DMS79 (cell line): ENCODE results near the gene ZNF688.

Source experiments
- DNase-seq: peaks from one replicate; lab custom pipeline; 2025; lab: John Stamatoyannopoulos, UW

ZNF688 gene

DNA sequence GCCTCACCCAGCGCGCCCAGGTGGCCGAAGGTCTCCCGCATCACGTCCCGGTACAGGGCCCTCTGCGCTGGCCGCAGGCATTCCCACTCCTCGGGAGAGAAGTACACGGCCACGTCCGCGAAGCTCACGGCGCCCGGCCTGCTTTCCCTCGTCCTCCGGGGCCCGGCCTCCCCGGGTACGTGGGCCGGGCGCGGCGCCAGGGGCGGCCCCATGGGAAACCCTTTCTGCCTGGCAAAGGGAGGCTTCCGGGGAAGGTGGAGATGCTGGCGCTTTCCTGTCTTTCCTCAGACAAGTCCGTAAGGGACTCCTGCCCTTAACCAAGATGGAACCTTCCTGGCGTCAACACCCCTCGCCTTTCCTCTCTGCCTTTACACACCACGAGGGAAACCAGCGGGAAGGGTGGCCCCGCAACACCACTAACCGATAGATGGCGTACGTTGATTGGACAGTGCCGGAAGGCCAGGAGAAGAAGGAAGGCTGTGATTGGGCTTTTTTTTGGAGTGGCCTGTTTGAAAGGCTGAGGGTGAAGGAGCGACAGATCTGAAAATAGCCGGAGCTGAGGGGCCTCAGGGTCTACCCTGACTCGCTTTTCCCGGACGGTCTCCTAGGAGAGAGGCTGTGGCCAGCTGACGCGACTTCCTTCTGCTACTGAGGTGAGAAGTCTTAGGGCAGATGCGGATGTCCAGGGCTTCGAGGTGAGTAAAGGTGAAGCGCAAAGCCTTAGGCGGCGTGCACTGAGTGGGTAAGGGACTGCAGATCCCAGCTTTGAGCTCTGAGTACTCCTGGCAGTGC is 14.1 kb upstream of the ZNF688 start, which contains the start of gene ZNF785:
Gene ZNF785 (minus strand): TSS at position 298 of the 792 bp plus-strand sequence. CDS start 86 bp downstream, at position 212.
- DNase-seq: peak; percentile 99

DNA sequence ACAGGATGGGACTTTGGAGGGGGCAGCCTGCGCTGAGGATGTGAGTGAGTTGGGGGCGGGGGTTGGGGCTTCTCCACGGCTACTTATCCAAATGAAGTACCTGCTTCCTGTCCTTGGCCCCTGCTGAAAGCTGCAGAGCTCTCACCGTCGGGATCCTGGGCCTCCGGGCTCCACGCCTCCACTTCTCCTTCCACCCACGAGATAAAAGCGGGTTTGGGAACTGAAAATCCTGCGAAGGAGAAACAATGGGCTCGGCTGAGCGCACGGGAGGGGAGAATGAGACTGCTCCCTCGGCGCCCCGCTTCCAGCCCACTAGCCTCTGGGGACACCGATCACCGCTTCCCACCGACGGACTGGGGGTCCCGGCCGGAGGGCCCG is 13.5 kb upstream of the ZNF688 start:
- DNase-seq: peak; percentile 46

DNA sequence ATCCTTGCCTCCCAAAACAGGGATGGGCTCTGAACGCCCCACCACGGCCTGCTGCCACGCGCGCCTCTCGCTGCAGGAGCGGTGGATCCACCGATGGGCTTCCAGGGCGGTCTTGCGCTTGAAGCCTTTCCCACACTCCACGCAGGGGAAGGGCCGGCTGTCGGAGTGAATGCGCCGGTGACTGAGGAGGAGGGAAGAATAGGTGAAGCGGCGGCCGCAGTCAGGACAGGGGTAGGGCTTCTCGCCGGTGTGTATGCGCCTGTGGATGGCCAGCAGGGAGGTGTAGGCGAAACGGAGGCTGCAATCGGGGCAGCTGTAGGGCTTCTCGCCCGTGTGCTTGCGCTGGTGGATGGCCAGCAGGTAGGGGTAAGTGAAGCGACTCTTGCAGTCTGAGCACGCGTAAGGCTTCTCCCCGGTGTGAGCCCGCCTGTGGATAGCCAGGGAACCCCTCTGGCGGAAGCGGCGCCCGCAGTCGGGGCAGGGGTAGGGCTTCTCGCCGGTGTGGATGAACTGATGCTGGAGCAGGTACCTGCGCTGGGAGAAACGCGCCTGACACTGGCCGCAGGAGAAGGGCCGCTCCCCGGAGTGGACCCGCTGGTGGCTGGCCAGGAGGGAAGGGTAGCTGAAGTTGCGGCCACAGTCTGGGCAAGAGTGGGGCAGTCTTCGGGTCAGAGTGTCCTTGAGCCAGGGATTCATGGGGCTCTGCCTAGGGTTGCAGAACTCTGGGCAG is 11.3 kb upstream of the ZNF688 start:
- DNase-seq: no peak

DNA sequence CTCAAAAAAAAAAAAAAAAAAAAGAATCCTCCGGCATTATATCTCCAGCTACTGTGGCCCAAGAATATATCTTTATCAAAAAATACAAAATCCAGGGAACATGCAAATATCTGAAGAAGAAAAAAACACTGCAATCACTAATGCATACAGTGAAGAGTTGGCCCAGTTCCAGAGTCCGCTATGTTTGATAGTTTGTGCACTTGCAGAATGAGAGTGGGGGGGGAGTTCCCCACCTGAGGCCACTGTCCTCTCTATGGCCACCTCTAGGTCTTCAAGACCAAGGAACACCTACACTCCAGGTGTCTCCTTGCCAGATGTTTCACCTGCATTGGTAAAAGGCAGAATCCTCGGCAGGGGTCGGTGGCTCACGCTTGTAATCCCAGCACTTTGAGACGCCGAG is 9.9 kb upstream of the ZNF688 start:
- no peak for DNase-seq

DNA sequence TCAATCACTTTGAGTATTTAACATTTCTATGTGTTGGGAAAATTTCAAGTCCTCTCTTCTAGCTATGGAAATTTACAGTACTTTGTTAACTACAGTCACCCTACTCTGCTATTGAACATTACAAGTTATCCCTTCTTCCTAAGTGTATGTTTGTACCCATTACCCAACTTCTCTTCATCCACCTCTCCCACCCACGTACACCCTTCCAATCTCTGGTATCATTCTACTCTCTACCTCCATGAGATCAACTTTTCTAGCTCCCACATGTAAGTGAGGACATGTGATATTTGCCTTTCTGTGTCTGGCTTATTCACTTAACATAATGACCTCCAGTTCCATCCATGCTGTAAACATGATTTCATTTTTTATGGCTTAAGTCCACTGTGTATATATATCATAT is 3.2 kb upstream of the ZNF688 start:
- no peak for DNase-seq

DNA sequence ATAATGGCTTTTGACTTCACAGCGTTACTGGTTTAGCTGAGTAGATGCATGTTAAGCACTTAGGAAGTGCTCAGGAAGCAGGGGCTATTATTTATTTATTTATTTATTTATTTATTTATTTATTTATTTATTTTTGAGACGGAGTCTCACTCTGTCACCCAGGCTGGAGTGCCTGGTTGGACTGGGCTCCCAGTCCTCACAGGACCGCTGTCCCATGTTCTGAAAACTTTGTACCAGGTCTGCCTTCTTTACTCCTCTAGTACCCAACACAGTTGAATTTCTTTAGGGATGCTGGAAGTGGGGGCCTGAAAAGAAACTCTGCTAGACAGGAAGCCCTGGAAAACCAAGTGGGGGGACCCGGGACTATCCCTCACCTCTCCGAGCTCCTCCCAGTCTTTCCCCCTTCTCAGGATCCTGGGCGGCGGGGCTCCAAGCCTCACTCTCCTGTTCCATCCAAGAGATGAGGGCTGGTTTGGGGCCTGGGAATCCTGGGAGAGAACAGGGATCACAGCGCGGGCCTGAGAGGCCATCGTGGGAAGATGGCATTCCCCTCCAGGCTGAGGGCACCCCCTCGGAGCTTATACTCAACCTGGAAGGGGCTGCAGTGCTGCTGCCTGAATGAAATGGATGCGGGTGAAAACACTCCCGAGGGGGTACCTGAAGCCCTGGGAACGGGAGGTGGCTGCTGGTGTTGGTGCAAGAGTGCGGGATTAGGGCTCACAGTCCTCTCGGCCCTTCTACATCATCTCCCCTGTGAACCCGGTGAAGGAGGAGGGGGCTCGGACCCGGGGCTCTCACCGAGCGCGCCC is 674 bp downstream of the ZNF688 start:
- DNase-seq: no peak

DNA sequence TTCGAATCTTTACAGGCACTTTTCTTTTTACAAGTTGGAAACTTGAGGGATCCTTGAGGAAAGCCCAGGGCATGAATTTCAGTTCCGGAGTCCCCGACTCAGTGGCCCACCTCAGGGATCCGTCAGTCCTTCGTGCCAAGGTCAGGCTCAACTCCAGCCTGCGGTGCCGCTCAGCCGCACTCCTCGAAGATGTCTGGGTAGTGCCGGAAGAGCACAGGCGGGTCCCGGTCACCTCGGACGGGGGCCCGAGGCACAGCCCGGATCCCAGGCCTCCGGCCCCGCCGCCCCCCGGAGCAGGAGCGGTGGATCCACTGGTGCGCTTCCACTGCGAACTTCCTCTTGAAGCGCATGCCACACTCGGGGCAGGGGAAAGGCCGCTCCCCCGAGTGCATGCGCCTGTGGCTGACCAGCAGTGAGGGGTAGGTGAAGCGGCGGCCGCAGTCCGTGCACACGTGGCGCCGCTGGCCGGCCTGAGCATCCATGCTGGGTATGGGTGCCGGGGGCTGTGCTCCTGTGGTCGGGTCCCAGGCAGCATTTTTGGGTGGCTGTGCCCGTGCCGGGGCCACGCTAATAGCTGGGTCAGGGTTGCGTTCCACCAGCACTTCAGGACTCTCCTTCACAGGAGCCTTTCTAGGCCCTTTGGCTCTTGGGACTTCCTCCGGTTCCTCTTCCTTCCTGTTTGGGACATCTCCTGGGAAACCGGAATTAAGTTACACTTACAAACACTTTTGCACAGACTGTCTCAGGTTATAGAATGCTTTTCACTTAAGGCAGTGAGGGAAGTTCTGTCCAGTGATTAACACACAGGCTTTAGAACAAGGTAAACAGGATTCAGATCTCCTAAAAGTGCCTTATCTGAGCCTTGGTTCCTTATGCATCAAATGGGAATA is 1.5 kb downstream of the ZNF688 start:
- no peak for DNase-seq

DNA sequence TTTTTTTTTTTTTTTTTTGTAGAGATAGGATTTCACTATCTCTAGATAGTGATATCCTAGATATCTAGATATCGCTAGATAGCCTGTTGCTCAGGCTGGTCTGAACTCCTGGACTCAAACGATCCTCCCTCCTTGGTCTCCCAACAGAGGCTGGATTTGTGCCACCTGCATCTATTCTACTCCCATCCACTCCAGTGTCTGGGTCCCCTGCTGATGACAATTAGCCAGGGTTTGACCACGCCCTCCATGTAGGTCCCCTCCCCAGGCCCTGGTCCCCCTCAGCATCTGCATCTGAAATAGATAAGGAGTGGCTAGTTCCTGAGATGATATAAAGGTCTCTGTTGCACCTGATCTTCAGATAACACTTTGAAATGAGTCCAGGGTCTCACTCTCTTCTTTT is 2.2 kb downstream of the ZNF688 start:
- DNase-seq: no peak

DNA sequence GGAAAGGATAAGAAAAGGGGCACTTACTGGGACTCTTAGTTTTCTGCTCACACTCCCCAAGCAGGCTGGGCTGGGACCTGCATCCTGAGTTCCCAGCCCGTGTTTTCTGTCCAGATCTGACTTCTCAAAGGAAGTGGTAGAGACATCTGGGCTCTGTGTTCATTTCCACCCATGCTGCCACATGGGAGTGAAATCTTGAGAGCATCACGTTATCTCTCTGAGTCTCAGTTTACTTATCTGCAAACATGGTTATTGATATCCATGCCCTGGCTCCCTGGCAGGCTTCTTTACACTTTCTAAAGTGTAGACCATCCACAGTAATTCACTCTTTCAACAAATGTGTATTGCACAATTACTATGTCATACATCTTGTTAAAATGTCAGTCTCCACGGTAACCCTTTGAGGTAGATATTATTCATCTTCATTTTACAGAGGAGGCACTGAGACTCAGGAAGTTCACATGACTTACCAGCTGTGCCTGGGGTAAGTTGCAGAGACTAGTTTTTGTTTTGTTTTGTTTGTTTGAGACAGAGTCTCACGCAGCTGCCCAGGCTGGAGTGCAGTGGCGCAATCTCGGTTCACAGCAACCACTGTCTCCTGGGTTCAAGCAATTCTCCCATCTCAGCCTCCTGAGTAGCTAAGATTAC is 3.4 kb downstream of the ZNF688 start:
- no peak for DNase-seq

DNA sequence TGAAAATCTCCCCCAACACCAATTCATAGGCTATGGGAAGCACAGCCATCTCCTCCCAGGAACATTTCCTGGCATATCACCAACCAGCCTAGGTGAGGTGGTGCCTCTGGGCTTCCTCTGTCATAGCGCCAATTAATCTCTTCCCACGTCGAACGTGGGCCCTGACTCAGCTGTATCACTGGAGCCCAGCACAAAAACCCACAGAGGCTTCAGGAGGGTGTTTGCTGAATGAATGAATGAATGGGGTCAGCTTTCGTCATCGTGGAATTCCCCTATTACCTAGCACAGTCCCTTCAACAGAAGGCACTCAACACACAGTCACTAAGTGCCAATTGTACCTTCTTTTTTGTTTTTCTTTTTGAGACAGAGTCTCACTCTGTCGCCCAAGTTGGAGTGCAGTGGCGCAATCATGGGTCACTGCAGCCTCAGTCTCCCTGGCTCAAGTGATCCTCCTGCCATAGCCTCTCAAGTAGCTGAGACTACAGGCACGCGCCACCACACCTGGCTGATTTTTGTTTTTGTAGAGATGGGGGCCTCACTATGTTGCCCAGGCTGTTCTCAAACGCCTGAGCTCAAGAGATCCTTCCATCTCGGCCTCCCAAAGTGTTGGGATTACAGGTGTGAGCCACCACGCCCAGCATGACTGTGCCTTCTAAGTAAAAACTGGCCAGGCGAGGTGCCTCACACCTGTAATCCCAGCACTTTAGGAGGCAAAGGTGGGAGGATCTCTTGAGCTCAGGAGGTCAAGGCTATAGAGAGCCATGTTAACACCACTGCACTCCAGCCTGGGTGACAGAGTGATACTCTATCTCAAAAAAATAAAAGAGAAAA is 4.1 kb downstream of the ZNF688 start:
- no peak for DNase-seq

DNA sequence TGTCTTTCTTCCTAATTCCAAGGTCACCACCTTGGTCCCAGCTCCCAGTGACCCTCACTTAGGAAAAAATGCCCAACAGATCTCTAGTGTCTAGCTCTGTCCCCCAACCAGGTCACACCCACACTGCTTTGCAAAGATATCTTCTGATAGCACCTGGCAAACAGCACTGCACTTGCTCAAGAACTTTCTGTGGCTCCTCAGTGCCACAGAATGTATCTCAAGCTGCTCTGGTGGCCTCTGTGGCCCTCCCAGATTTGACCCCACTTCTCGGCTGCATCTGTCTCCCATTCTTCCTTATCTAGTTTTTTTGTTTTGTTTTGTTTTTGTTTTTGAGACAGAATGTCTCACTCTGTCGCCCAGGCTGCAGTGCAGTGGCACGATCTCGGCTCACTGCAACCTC is 5.0 kb downstream of the ZNF688 start:
- DNase-seq: no peak

DNA sequence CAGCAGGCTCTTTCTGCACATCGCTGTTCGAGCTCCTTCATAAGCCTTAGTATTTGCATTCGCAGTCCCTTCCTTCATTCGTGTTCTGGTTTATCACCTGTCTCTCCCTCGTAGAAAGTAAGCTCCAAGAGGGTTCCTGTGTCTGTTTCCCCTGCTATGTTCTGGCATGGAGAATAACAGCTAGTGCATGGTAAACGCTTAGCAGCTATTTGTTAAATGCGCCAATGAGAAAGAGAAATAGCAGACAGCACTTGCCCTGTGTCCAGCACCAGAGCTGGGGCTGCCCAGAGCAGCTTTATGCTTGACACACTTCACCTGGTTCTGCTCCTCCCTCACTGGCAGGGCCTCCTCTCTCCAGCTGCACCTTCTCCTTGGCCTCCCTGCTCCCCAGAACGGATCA is 5.5 kb downstream of the ZNF688 start:
- no peak for DNase-seq

DNA sequence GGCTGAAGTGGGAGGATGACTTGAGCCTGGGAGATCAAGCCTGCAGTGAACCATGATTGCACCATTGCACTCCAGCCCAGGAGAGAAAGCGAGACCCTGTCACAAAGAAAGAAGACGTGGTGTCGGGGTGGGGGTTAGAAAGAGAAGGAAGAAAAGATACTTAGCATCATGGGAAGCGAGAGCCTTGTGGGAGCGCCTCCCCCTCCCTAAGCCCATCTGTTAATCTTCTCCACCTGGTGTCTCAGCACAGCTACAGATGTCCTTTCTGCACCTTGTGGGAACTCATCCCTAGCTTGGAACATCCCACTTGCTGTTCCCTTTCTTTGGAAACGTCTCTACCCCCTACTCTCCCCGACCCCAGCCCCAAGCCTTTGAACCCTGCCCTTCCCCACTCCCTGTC is 6.0 kb downstream of the ZNF688 start:
- no peak for DNase-seq

DNA sequence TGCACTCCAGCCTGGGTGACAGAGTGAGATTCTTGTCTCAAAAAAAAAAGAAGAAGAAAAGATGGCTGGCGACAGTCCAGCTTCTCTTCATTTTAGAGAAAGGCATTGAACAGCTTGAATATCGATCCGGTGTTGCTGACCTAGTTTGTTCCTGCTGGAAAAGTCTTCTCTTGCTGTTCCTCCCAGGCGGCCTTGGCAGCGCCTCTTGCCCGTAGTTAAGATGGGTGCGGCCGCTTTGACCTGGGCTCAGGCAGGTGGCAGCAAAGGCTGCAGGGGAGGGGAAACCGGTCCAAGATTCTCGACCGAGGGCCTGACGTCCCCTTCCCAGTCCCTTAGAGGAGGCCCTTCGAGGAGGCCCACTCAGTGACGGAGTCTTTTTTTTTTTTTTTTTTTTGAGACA is 9.5 kb downstream of the ZNF688 start:
- DNase-seq: no peak

DNA sequence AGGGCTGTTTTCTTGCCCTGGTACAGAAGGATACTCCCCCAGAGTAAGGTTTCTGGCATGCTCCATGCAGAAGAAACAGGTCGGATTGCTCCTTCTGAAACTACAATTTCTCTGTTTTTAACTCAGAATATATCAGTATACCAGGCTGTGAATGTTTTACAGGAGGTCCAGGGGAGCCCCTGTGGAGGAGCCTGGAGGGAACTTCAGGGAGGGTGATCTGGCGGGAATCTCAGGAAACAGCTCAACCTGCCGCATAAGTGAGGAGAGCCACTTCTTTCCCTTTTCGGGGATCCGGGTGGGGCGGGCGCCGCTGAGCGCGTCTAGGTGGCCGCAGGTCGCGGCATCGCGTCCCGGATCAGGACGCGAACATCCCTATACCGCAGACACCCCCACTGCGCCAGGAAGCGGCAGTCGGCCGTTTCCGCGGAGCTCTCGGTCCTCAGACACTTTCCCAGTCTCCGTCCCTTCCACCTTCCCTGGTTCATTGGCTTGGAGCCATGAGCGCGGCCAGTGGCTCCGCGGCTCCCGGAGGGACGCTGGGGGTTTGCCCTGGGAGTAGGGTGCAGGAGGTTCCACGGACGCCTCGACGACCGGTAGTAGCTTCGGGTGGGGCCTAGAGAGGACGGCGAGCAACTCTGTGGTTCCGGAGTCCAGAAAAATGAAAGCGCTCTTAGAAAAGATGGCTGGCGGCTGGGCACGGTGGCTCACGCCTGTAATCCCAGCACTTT is 10.3 kb downstream of the ZNF688 start:
- DNase-seq: no peak

DNA sequence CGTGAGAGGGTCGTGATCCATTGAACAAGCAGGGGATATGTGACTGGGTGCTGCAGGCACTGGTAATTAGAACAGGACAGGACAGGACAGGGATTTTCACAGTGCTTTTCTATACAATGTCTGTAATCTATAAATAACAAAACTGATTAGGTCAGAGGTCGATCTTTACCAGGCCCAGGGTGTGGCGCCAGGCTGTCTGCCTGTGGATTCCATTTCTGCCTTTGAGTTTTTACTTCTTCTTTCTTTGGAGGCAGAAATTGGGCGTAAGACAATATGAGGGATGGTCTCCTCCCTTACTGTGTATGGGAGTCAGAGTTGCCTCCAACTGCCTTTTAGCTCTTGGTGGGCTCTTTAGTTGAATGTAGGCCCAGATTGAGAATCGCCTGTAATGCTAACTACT is 11.8 kb downstream of the ZNF688 start:
- DNase-seq: no peak

DNA sequence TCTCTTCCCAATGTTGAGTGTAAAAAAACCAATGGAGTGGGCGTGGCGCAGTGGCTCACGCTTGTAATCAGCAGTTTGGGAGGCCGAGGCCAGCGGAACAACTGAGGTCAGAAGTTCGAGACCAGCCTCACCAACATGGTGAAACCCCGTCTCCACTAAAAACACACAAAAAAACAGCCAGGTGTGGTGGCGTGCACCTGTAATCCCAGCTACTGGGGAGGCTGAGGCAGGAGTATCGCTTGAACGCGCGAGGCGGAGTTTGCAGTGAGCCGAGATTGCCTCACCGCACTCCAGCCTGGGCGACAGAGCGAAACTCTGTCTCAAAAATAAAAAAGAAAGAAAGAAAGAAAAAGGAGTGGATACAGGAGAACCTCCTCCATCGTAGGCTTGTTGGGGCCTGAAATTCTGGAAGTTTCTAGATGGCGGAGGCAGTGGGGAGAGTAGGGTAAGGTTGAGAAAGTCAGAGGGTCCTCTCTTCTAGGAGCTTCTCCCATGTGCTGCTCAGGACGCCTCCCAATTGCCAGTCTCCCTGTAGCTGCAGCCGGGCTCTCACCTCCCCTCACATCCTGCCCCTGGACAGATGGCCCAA is 12.6 kb downstream of the ZNF688 start:
- DNase-seq: no peak

DNA sequence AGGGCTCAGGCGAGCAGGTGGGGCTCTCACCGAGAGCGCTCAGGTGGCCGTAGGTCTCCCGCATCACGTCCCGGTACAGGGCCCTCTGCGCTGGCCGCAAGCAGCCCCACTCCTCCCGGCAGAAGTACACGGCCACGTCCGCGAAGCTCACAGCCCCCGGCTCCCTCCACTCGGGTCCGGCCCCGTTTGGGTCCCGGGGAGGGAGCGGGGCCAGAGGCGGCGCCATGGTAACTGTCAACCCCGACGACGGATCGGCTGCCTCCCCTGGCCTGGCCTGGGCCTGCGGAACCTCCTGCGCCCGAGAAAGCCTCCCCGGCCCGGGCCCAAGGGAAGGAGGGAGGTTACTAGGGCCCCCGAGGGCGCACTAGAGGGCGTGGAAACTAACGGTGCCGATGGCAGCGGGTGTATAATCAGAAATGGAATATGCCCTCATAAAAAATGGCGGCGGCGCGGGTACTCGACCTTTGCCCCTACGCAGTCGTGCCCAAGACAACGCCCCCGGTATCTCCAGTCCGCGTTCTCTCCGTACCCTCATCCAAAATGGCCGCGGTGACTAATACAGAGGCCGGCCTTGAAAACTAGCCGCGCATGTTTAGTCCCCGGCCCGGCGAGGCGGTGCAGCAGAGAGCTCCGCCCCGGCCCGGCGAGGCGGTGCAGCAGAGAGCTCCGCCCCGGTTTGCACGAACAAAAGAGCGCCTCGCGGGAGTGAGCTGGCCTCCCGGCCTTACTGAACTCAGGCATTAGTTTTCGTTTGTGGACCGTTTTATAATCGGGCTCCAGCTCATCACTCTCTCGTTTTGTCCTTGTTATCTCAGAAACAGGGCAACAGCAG is 13.3 kb downstream of the ZNF688 start, which contains the start of gene ZNF764:
Gene ZNF764 (minus strand): TSS at position 418 of the 832 bp plus-strand sequence. CDS start 192 bp downstream, at position 226.
- peak; percentile 97 for DNase-seq
